Measurements from ENCODE around the gene KRT36. TPM values are rescaled to one million over a fixed set of nuclear protein-coding genes. Genes with fewer than 3 reads are reported as not detected.

The KRT36 gene
- total and polyA plus RNA-seq, 2 experiments from 2014 or later: not detected

- TF ChIP-seq CTCF (conservative IDR thresholded peaks at IDR 0.05; ENCODE audit: low read depth in 2 of 2): no peak
- no peak for TF ChIP-seq CREB1 (CRISPR knock-in tag; IDR thresholded peaks at IDR 0.05; ENCODE audit: low read depth)
- no peak for TF ChIP-seq JUNB (IDR thresholded peaks at IDR 0.05; ENCODE audit: unreplicated experiment)
- TF ChIP-seq EZH2 (IDR thresholded peaks at IDR 0.05; ENCODE audit: low read depth, unreplicated experiment): no peak
- no peak for TF ChIP-seq NANOG (IDR thresholded peaks at IDR 0.05; ENCODE audit: borderline replicate concordance)
- TF ChIP-seq ETS1 (IDR thresholded peaks at IDR 0.05): no peak
- TF ChIP-seq STAT1 (IDR thresholded peaks at IDR 0.05; ENCODE audit: unreplicated experiment): no peak
These were observed 34.1 kb upstream of the KRT36 start (continued) for GRCh38 chr17:41523787-41524186.

- TF ChIP-seq CREB1 (CRISPR knock-in tag; IDR thresholded peaks at IDR 0.05; ENCODE audit: low read depth): no peak
- TF ChIP-seq NANOG (IDR thresholded peaks at IDR 0.05; ENCODE audit: borderline replicate concordance): no peak
- no peak for TF ChIP-seq ZNF114 (CRISPR knock-in tag; IDR thresholded peaks at IDR 0.05)
- no peak for TF ChIP-seq EZH2 (IDR thresholded peaks at IDR 0.05; ENCODE audit: low read depth, unreplicated experiment)
- no peak for TF ChIP-seq JUNB (IDR thresholded peaks at IDR 0.05; ENCODE audit: unreplicated experiment)
- no peak for TF ChIP-seq POLR2AphosphoS5 (IDR thresholded peaks at IDR 0.05; ENCODE audit: low read depth)
- no peak for TF ChIP-seq STAT1 (IDR thresholded peaks at IDR 0.05; ENCODE audit: unreplicated experiment)
- TF ChIP-seq CTCF (conservative IDR thresholded peaks at IDR 0.05; ENCODE audit: low read depth in 2 of 2): no peak
- TF ChIP-seq REST (IDR thresholded peaks at IDR 0.05; ENCODE audit: unreplicated experiment): no peak
- no peak for TF ChIP-seq ZNF331 (CRISPR knock-in tag; IDR thresholded peaks at IDR 0.05; ENCODE audit: low read depth)
- no peak for TF ChIP-seq ETS1 (IDR thresholded peaks at IDR 0.05)
- H3K4me1 Mint-ChIP-seq: peaks cover 30% of the 10 kb centered on the region
- Histone ChIP-seq H3K9me2 (ENCODE audit: insufficient read depth) (no peaks in the 10 kb centered on the region), H3K79me2 (replicated peaks; ENCODE audit: insufficient read depth) (peaks cover 11% of the 10 kb centered on the region), H3K27ac (ENCODE audit: low read depth) (no peak overlapping the region), H2AFZ (no peak overlapping the region), H3K4me3 (no peak overlapping the region), H3F3A (replicated peaks; ENCODE audit: low read depth) (0 out of 2 replicates have a peak, but pooled peaks cover 4% of the 10 kb centered on the region), H3K4me2 (no peak overlapping the region), H4K20me1 (replicated peaks; ENCODE audit: insufficient read depth) (peaks cover 9% of the 10 kb centered on the region; the same call in 1 of the 2 replicates), H3K36me3 (ENCODE audit: insufficient read depth) (0 out of 2 replicates have a peak, but pooled peaks cover 9% of the 10 kb centered on the region), H3K27me3 (ENCODE audit: insufficient read depth) (no peaks in the 10 kb centered on the region), H3K4me1 (ENCODE audit: insufficient read depth) (peaks cover 12% of the 10 kb centered on the region; the same call in 1 of the 2 replicates)
- DNase-seq (ENCODE audit: low spot score): no peak
- H3K9me3 Mint-ChIP-seq: no peaks in the 10 kb centered on the region; the same call in 2 of the 3 replicates
- peaks cover 14% of the 10 kb centered on the region for H3K27me3 Mint-ChIP-seq (ENCODE audit: insufficient read depth, low read depth, poor library complexity)
- H3K36me3 Mint-ChIP-seq (ENCODE audit: low read depth): peaks cover 40% of the 10 kb centered on the region
- no peak overlapping the region for H3K27ac Mint-ChIP-seq
- no peak overlapping the region for H3K4me3 Mint-ChIP-seq
- ATAC-seq: no peak
These were observed 33.5 kb upstream of the KRT36 start for GRCh38 chr17:41523225-41523593.
